DND-41 (cell line): ENCODE measurements around the gene SUPT3H.

Source experiments
- EZH2 ChIP-seq: IDR thresholded peaks from 3 replicates; pipeline ENCODE4 v1.6.1; 2012; ENCODE audit warnings: borderline replicate concordance, low read depth, mild to moderate bottlenecking, moderate library complexity, low read length, inconsistent platforms; ENCODE audit not compliant: severe bottlenecking
- TF ChIP-seq, protein P1 (sequence below): IDR thresholded peaks from 2 replicates; pipeline ENCODE4 v1.5.1; 2012; ENCODE audit warnings: borderline replicate concordance, low read length, moderate library complexity, mild to moderate bottlenecking; ENCODE audit not compliant: poor library complexity, severe bottlenecking; ENCODE audit errors: extremely low read depth

DNA sequence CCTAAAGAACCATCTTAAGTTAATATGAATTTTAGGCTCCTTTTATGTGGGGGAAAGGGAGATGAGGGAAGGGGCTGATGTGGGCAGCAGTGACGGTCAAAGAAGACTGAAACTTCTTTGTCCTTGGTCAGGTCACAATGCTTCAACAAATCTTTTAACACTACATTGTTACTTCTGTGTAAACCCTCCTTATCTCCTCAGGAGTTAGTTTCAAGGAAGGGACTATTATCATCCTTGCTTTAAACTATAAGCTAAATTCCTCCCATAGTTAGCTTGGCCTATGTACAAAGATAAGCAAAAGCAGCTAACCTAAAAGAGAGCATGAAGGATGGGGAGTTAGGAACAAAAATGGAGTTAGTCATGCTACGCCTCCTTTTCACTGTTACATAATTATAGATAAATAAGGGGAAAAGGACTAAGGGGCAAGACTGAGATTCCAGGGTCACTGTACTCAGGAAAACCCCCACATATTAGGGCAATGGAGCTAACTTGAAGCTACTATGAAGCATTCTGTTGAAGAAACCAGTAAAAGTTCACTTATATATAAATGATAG, 222.3 kb downstream of the SUPT3H start:
- TF ChIP-seq, protein P1, sequence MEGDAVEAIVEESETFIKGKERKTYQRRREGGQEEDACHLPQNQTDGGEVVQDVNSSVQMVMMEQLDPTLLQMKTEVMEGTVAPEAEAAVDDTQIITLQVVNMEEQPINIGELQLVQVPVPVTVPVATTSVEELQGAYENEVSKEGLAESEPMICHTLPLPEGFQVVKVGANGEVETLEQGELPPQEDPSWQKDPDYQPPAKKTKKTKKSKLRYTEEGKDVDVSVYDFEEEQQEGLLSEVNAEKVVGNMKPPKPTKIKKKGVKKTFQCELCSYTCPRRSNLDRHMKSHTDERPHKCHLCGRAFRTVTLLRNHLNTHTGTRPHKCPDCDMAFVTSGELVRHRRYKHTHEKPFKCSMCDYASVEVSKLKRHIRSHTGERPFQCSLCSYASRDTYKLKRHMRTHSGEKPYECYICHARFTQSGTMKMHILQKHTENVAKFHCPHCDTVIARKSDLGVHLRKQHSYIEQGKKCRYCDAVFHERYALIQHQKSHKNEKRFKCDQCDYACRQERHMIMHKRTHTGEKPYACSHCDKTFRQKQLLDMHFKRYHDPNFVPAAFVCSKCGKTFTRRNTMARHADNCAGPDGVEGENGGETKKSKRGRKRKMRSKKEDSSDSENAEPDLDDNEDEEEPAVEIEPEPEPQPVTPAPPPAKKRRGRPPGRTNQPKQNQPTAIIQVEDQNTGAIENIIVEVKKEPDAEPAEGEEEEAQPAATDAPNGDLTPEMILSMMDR: no peak
- no peak for TF ChIP-seq EZH2
